ENCODE data around the gene CHRNA7. TPM values are rescaled to one million over a fixed set of nuclear protein-coding genes. Genes with fewer than 3 reads are reported as not detected.
"Not testable (repeated sequence)": the region's sequence is repeated elsewhere in the genome, so short reads cannot be mapped to it uniquely, and the experiment has no call there.

Gene CHRNA7
- total and polyA plus RNA-seq, 2 of the 8 experiments (the other 6 are each of a cell fraction or from before 2014, with no cell fraction given): 7.5 to 11.0 TPM

- H3K4me2 ChIP-seq (ENCODE audit: insufficient read depth in 1 of 2, low read depth in 2 of 2, low read length in 2 of 2); H3K4me1 ChIP-seq (replicated peaks in 1 of 4; ENCODE audit: control insufficient read depth in 3 of 4, insufficient read depth in 4 of 4, low read length in 3 of 4); H4K20me1 ChIP-seq (replicated peaks in 1 of 2; ENCODE audit: control insufficient read depth in 1 of 2, insufficient read depth in 2 of 2, low read length in 2 of 2); H2AK5ac ChIP-seq (ENCODE audit: low read depth, low read length); FAIRE-seq; H3K23me2 ChIP-seq (ENCODE audit: low read depth, low read length); H3K56ac ChIP-seq (replicated peaks; ENCODE audit: insufficient read length, low read depth, low read length); H2BK5ac ChIP-seq (ENCODE audit: low read depth, low read length); H3K36me3 ChIP-seq (ENCODE audit: control insufficient read depth in 2 of 4, insufficient read depth in 4 of 4, low read length in 3 of 4); H3K9me3 ChIP-seq (ENCODE audit: insufficient read depth in 2 of 2, low read depth in 1 of 2, low read length in 1 of 2); H2BK12ac ChIP-seq (ENCODE audit: low read depth, low read length); H3K79me2 ChIP-seq (ENCODE audit: control insufficient read depth in 1 of 2, insufficient read depth in 2 of 2, low read length in 2 of 2); H4K91ac ChIP-seq (replicated peaks; ENCODE audit: insufficient read length, low read length); H3K18ac ChIP-seq (ENCODE audit: extremely low read depth, low read length); H3K4ac ChIP-seq (replicated peaks; ENCODE audit: insufficient read length, low read depth, low read length); H3K27ac ChIP-seq (ENCODE audit: low read depth, low read length); H3K4me3 ChIP-seq (ENCODE audit: extremely low read depth in 1 of 4, insufficient read depth in 2 of 4, low read depth in 3 of 4, low read length in 4 of 4); CTCF ChIA-PET (ENCODE audit: partially characterized antibody); H4K5ac ChIP-seq (ENCODE audit: insufficient read length, low read depth, low read length); H2BK15ac ChIP-seq (ENCODE audit: low read length); DNase-seq (ENCODE audit: low read depth in 1 of 2, low spot score in 2 of 2); H3K79me1 ChIP-seq (ENCODE audit: low read depth, low read length); H2BK120ac ChIP-seq (replicated peaks; ENCODE audit: low read depth, low read length); H2BK20ac ChIP-seq (ENCODE audit: low read length); H3K23ac ChIP-seq (ENCODE audit: insufficient read length); H3K14ac ChIP-seq (ENCODE audit: insufficient read length); POLR2A ChIA-PET (ENCODE audit: partially characterized antibody); H2AFZ ChIP-seq (ENCODE audit: low read length); H3K27me3 ChIP-seq (replicated peaks in 1 of 4; ENCODE audit: control insufficient read depth in 3 of 4, extremely low read depth in 1 of 4, insufficient read depth in 3 of 4, low read length in 3 of 4); H4K8ac ChIP-seq (ENCODE audit: extremely low read depth, insufficient read depth, low read length); H3K9ac ChIP-seq (replicated peaks in 1 of 4; ENCODE audit: extremely low read depth in 1 of 4, low read depth in 3 of 4, low read length in 3 of 4): not testable (repeated sequence)
- WGBS, 2 experiments (ENCODE audit: extremely low coverage in 1 of 2, insufficient coverage in 1 of 2, insufficient read length in 1 of 2, insufficient replicate concordance in 2 of 2, low coverage in 1 of 2, low lambda C conversion rate in 2 of 2, missing lambda C conversion rate in 1 of 2): no CpG with 5 or more reads among the region's 2 CpGs
Observed at GRCh38 chr15:32162143-32162542, 131.8 kb downstream of the CHRNA7 start.

GRCh38 chr15:32164065-32164464 is 133.8 kb downstream of the CHRNA7 start:
- FAIRE-seq; H3K36me3 ChIP-seq (ENCODE audit: control insufficient read depth in 2 of 4, insufficient read depth in 4 of 4, low read length in 3 of 4); H2BK5ac ChIP-seq (ENCODE audit: low read depth, low read length); H2AFZ ChIP-seq (ENCODE audit: low read length); H2BK15ac ChIP-seq (ENCODE audit: low read length); POLR2A ChIA-PET (ENCODE audit: partially characterized antibody); H3K14ac ChIP-seq (ENCODE audit: insufficient read length); H3K79me1 ChIP-seq (ENCODE audit: low read depth, low read length); H4K5ac ChIP-seq (ENCODE audit: insufficient read length, low read depth, low read length); H4K20me1 ChIP-seq (replicated peaks in 1 of 2; ENCODE audit: control insufficient read depth in 1 of 2, insufficient read depth in 2 of 2, low read length in 2 of 2); H3K9me3 ChIP-seq (ENCODE audit: insufficient read depth in 2 of 2, low read depth in 1 of 2, low read length in 1 of 2); H3K27me3 ChIP-seq (replicated peaks in 1 of 4; ENCODE audit: control insufficient read depth in 3 of 4, extremely low read depth in 1 of 4, insufficient read depth in 3 of 4, low read length in 3 of 4); H3K4ac ChIP-seq (replicated peaks; ENCODE audit: insufficient read length, low read depth, low read length); H3K56ac ChIP-seq (replicated peaks; ENCODE audit: insufficient read length, low read depth, low read length); H3K4me2 ChIP-seq (ENCODE audit: insufficient read depth in 1 of 2, low read depth in 2 of 2, low read length in 2 of 2); H2BK20ac ChIP-seq (ENCODE audit: low read length); H2AK5ac ChIP-seq (ENCODE audit: low read depth, low read length); H4K8ac ChIP-seq (ENCODE audit: extremely low read depth, insufficient read depth, low read length); H3K9ac ChIP-seq (replicated peaks in 1 of 4; ENCODE audit: extremely low read depth in 1 of 4, low read depth in 3 of 4, low read length in 3 of 4); H3K23me2 ChIP-seq (ENCODE audit: low read depth, low read length); DNase-seq (ENCODE audit: low read depth in 1 of 2, low spot score in 2 of 2); CTCF ChIA-PET (ENCODE audit: partially characterized antibody); H4K91ac ChIP-seq (replicated peaks; ENCODE audit: insufficient read length, low read length); H2BK120ac ChIP-seq (replicated peaks; ENCODE audit: low read depth, low read length); H3K4me3 ChIP-seq (ENCODE audit: extremely low read depth in 1 of 4, insufficient read depth in 2 of 4, low read depth in 3 of 4, low read length in 4 of 4); H2BK12ac ChIP-seq (ENCODE audit: low read depth, low read length); H3K27ac ChIP-seq (ENCODE audit: low read depth, low read length); H3K23ac ChIP-seq (ENCODE audit: insufficient read length); H3K79me2 ChIP-seq (ENCODE audit: control insufficient read depth in 1 of 2, insufficient read depth in 2 of 2, low read length in 2 of 2); H3K18ac ChIP-seq (ENCODE audit: extremely low read depth, low read length); H3K4me1 ChIP-seq (replicated peaks in 1 of 4; ENCODE audit: control insufficient read depth in 3 of 4, insufficient read depth in 4 of 4, low read length in 3 of 4): not testable (repeated sequence)
- no CpG with 5 or more reads among the region's 7 CpGs for WGBS, 2 experiments (ENCODE audit: extremely low coverage in 1 of 2, insufficient coverage in 1 of 2, insufficient read length in 1 of 2, insufficient replicate concordance in 2 of 2, low coverage in 1 of 2, low lambda C conversion rate in 2 of 2, missing lambda C conversion rate in 1 of 2)

Measured in H1 (cell line).